Posterior cingulate gyrus (tissue), 11 donors: ENCODE results near the gene ZBTB2.
"Not testable (repeated sequence)": the region's sequence is repeated elsewhere in the genome, so short reads cannot be mapped to it uniquely, and the experiment has no call there.

Source experiments
- DNase-seq, 10 donors: peaks; one replicate each; pipeline versions ENCODE4 v3.0.0 to v3.0.0-alpha.2; 2020 to 2021; ENCODE audit warnings: mixed read lengths in 3 of 10
- intact Hi-C: fragments of 100-400 bp; cut with DNase I; formaldehyde crosslinking; loops from one replicate; pipeline ENCODE4 v1.15.1; 2023

Gene ZBTB2

GRCh38 chr6:151408858-151409257 is 17.5 kb upstream of the ZBTB2 start:
- intact Hi-C loops: no loop called here
- DNase-seq: no peak

GRCh38 chr6:151403919-151404308 is 12.6 kb upstream of the ZBTB2 start:
- intact Hi-C loops: no loop called here

GRCh38 chr6:151402228-151402627 is 10.9 kb upstream of the ZBTB2 start:
- DNase-seq: no peak
- intact Hi-C loops: no loop called here

More at GRCh38 chr6:151403919-151404308, 12.6 kb upstream of the ZBTB2 start:
- DNase-seq: no peak

- intact Hi-C loops: no loop called here
- no peak for DNase-seq
Observed at GRCh38 chr6:151400473-151400872, 9.1 kb upstream of the ZBTB2 start.

- intact Hi-C loops: no loop called here
- DNase-seq: no peak
Observed at GRCh38 chr6:151399679-151400078, 8.3 kb upstream of the ZBTB2 start.

- no peak for DNase-seq
- intact Hi-C loops: no loop called here
Observed at GRCh38 chr6:151393410-151393809, 2.1 kb upstream of the ZBTB2 start.

- DNase-seq: no peak
- intact Hi-C loops: no loop called here
Observed at GRCh38 chr6:151392427-151392826, 1.1 kb upstream of the ZBTB2 start.

- DNase-seq: peak; percentile 55 to 95 (median 72)
- intact Hi-C loops: loop anchor here (1.0 kb wide), 1 partner anchor 61 kb away; the partner anchor contains the start of gene RMND1
Observed at GRCh38 chr6:151390851-151391470, 398 bp downstream of the ZBTB2 start.

GRCh38 chr6:151390276-151390850 is 996 bp downstream of the ZBTB2 start:
- peak; percentile 88 to 100 (median 95) for DNase-seq
- intact Hi-C loops: loop anchor here (1.0 kb wide), 1 partner anchor 62 kb away; the partner anchor contains the start of gene RMND1

- DNase-seq: peak; percentile 23 to 90 (median 49)
- intact Hi-C loops: loop anchor here (1.0 kb wide), 1 partner anchor 63 kb away; the partner anchor contains the start of gene RMND1
Observed at GRCh38 chr6:151389618-151390275, 1.6 kb downstream of the ZBTB2 start.

GRCh38 chr6:151388997-151389617 is 2.3 kb downstream of the ZBTB2 start:
- intact Hi-C loops: no loop called here
- DNase-seq: no peak

GRCh38 chr6:151388236-151388635 is 3.1 kb downstream of the ZBTB2 start:
- DNase-seq: no peak
- intact Hi-C loops: no loop called here

GRCh38 chr6:151387175-151387970 is 4.0 kb downstream of the ZBTB2 start:
- intact Hi-C loops: no loop called here
- no peak for DNase-seq

GRCh38 chr6:151385177-151385576 is 6.2 kb downstream of the ZBTB2 start:
- intact Hi-C loops: no loop called here
- no peak for DNase-seq

- intact Hi-C loops: no loop called here
Observed at GRCh38 chr6:151384151-151384550, 7.2 kb downstream of the ZBTB2 start.

GRCh38 chr6:151382631-151383030 is 8.7 kb downstream of the ZBTB2 start:
- intact Hi-C loops, DNase-seq: not testable (repeated sequence)

More at GRCh38 chr6:151384151-151384550, 7.2 kb downstream of the ZBTB2 start:
- no peak for DNase-seq

GRCh38 chr6:151381722-151382121 is 9.6 kb downstream of the ZBTB2 start:
- intact Hi-C loops: no loop called here
- no peak for DNase-seq

- intact Hi-C loops: no loop called here
- no peak for DNase-seq
Observed at GRCh38 chr6:151380848-151381205, 10.5 kb downstream of the ZBTB2 start.

- intact Hi-C loops: no loop called here
- DNase-seq: no peak
Observed at GRCh38 chr6:151379933-151380847, 11.2 kb downstream of the ZBTB2 start.
